HEK293T (cell line): Measurements from ENCODE around the gene CHRM1.

ENCODE experiments used
- FOXM1 ChIP-seq: fragments of 450-650 bp; IDR thresholded peaks from 2 replicates; pipeline ENCODE4 v1.6.1; 2017; ENCODE audit warnings: mild to moderate bottlenecking, borderline replicate concordance
- SP1 ChIP-seq: fragments of 450-650 bp; IDR thresholded peaks from 2 replicates; pipeline ENCODE4 v1.6.1; 2017

DNA sequence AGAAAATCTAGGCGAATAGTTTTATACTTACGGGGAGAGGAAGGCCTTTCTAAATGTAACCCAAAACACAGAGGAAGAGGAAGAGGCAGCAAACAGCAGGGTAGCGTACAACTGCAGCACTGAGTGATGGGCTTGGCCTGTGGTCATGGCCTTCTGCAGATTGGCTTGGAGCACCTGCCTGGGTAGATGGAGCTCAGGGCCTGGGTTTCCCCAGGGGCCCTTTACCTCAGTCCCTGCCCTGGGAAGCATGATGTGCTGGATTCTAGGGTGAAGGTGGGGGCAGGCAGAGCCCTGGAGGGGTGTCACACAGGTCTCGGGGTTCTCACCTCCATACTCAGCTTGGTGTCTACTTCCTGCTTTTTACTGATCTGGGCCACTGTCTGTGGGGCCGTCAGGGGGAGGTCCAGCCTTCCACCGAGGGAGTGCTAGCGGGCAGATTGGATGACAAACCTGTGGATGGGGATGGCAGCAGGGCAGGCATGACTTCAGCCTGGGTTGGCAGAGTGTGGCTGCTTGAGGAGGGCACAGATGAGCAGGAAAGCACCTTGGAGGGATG is 27.7 kb upstream of the CHRM1 start:
- no peak for TF ChIP-seq FOXM1
- no peak for TF ChIP-seq SP1
